Measurements from ENCODE around the gene HSPB7.
"Not testable (repeated sequence)": the region's sequence is repeated elsewhere in the genome, so short reads cannot be mapped to it uniquely, and the experiment has no call there.

The HSPB7 gene

GRCh38 chr1:16038620-16038912 is 20.7 kb upstream of the HSPB7 start:
- no peak for TF ChIP-seq CTCF (IDR thresholded peaks at IDR 0.05; ENCODE audit: borderline replicate concordance, control extremely low read depth, extremely low read depth, insufficient read depth, missing control alignments)
- DNase-seq (ENCODE audit: low spot score), result no peak
- in situ Hi-C loops (cut with MboI; ENCODE audit: low sequenced_read_pairs, unreplicated experiment), result no loop called here

DNA sequence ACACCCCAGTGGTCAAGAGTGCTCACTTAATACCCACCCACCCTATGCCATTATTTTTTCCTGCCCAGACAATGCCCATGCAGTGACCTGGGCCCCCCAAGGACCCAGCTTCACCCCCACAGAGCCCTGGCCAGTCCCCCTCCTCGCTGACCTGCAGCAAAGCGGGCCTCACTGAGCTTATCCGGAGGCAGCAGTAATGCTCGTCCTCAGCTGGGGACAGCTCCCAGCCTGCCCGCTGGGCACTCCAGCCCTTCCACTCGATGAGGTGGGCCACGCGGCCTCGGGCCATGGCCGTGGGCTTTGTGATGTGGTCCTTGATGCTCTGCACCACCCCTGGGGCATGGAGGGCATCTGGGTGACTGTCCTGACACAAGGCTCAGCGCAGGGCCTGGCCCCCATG is 18.6 kb upstream of the HSPB7 start:
- in situ Hi-C loops (cut with MboI; ENCODE audit: low sequenced_read_pairs, unreplicated experiment); DNase-seq (ENCODE audit: low spot score): not testable (repeated sequence)

DNA sequence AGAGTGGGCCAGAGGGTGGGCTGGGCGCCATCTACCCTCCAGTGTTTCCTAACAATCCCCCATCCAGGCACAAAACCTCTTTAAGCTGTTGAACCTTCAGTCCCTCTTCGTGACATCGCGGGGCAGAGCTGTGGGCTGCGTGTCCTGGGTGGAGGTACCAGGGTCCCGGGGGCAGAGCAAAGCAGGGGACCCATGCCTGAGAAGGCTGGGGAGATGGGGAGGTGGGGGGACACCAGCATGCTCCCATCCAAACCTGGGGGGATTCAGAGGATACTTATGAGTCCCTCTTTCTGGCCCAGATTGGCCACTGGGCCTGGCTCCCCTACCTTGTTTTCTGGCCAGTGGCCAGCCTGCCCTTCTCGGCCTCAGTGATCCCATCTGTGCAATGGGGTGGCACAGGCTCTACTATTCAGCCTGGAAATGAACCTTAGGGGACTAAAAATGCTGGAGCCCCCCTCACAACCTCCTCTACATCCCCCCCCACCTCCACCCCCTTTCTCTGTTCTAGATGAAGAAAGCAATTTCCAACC is 15.3 kb upstream of the HSPB7 start:
- in situ Hi-C loops (cut with MboI; ENCODE audit: low sequenced_read_pairs, unreplicated experiment); DNase-seq (ENCODE audit: low spot score): not testable (repeated sequence)

GRCh38 chr1:16032388-16033102 is 14.7 kb upstream of the HSPB7 start:
- DNase-seq (ENCODE audit: low spot score), result peak; percentile 93
- peak; percentile 93 for TF ChIP-seq CTCF (IDR thresholded peaks at IDR 0.05; ENCODE audit: borderline replicate concordance, control extremely low read depth, extremely low read depth, insufficient read depth, missing control alignments)
- in situ Hi-C loops (cut with MboI; ENCODE audit: low sequenced_read_pairs, unreplicated experiment), result no loop called here

GRCh38 chr1:16031551-16031950 is 13.7 kb upstream of the HSPB7 start:
- no peak for TF ChIP-seq CTCF (IDR thresholded peaks at IDR 0.05; ENCODE audit: borderline replicate concordance, control extremely low read depth, extremely low read depth, insufficient read depth, missing control alignments)
- in situ Hi-C loops (cut with MboI; ENCODE audit: low sequenced_read_pairs, unreplicated experiment), result no loop called here
- no peak for DNase-seq (ENCODE audit: low spot score)

DNA sequence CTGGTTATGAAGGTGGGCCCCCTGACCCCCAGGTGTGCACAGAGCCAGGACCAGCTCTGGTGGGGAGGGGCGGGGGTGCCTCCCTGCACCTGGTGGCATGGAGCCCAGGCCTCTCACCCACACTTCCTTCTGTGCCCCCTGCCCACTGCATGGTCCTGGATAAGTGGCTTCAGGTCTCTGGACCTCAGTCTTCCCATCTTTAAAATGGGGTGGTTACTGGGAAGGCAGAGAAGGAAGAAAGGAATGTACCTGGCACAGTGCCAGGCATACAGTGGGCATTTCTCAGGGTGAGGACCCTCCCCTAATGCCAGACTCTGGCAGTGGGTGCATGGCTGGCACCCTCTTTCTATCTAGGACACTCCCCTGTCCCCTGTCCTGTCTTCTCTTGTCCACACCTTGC is 11.4 kb upstream of the HSPB7 start:
- in situ Hi-C loops (cut with MboI; ENCODE audit: low sequenced_read_pairs, unreplicated experiment), result no loop called here
- no peak for DNase-seq (ENCODE audit: low spot score)
- TF ChIP-seq CTCF (IDR thresholded peaks at IDR 0.05; ENCODE audit: borderline replicate concordance, control extremely low read depth, extremely low read depth, insufficient read depth, missing control alignments), result no peak

- in situ Hi-C loops (cut with MboI; ENCODE audit: low sequenced_read_pairs, unreplicated experiment); DNase-seq (ENCODE audit: low spot score): not testable (repeated sequence)
These were observed 11.1 kb upstream of the HSPB7 start for GRCh38 chr1:16029003-16029268.

DNA sequence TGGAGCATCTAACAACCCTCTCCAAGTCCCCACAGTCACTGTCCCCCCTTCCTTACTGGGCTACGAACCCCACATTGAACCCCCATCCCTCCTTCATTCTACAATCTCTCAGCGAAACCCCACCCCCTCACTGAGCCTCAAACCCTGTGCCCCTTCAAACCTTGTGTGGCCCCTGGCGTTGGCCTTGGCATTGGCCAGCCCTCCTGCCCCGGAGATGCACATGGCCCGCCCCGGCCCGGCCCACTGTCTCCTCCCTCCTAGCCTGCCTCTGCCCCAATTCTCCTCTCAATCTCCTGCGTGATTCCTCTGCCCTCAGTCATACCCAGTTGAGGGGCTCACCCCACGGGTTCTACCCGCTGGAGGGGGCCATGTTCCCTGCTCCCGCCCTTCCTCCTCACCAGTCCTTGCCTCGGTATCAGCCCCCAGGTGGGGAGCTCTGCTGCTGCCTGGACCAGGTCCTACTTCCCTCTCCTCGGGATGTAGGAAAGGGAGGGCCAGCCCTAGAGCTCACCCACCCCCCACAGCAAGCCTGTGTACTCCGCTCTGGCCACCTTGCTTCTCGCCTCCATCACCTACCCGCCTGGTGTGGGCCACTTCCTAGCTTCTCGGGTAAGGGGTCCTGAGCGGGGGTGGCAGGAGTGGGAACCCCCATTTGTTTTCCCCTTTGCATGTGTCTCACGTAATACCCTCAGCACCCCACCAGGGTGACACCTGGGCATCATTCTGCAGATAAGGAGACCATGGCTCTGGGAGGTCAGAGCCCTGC is 10.6 kb upstream of the HSPB7 start:
- no peak for TF ChIP-seq CTCF (IDR thresholded peaks at IDR 0.05; ENCODE audit: borderline replicate concordance, control extremely low read depth, extremely low read depth, insufficient read depth, missing control alignments)
- in situ Hi-C loops (cut with MboI; ENCODE audit: low sequenced_read_pairs, unreplicated experiment), result no loop called here
- DNase-seq (ENCODE audit: low spot score), result no peak
